GM19463 (cell line): ENCODE measurements around the gene FMN1.

ENCODE experiments used
- ATAC-seq: cut with Tn5 transposase; IDR thresholded peaks from one replicate; pipeline ENCODE4 v1.9.1; 2021; ENCODE audit warnings: mild to moderate bottlenecking, moderate library complexity; ENCODE audit not compliant: unreplicated experiment

Gene FMN1

GRCh38 chr15:33194704-33195670 is at the start of gene FMN1:
FMN1 (minus strand) TSS chr15:33194714; CDS start chr15:33154914, 39,800 bp downstream.
- peak; percentile 96 for ATAC-seq

GRCh38 chr15:33243869-33244268 is 49.4 kb upstream of the FMN1 start:
- ATAC-seq: no peak

- ATAC-seq: no peak
These were observed 48.9 kb upstream of the FMN1 start for GRCh38 chr15:33243393-33243792.

- no peak for ATAC-seq
These were observed 48.2 kb upstream of the FMN1 start for GRCh38 chr15:33242669-33243191.

GRCh38 chr15:33242165-33242564 is 47.7 kb upstream of the FMN1 start:
- no peak for ATAC-seq

GRCh38 chr15:33236841-33237509 is 42.5 kb upstream of the FMN1 start:
- no peak for ATAC-seq

GRCh38 chr15:33234020-33234461 is 39.5 kb upstream of the FMN1 start:
- ATAC-seq: no peak

GRCh38 chr15:33226559-33227181 is 32.2 kb upstream of the FMN1 start:
- ATAC-seq: peak; percentile 94

- ATAC-seq: no peak
These were observed 23.6 kb upstream of the FMN1 start for GRCh38 chr15:33218071-33218491.

- ATAC-seq: no peak
These were observed 21.7 kb upstream of the FMN1 start for GRCh38 chr15:33215941-33216872.

GRCh38 chr15:33211176-33211808 is 16.8 kb upstream of the FMN1 start:
- no peak for ATAC-seq

- no peak for ATAC-seq
These were observed 15.3 kb upstream of the FMN1 start for GRCh38 chr15:33209575-33210481.

GRCh38 chr15:33207646-33208045 is 13.1 kb upstream of the FMN1 start:
- ATAC-seq: no peak

- no peak for ATAC-seq
These were observed 11.9 kb upstream of the FMN1 start for GRCh38 chr15:33206366-33206765.

- ATAC-seq: no peak
These were observed 10.4 kb upstream of the FMN1 start for GRCh38 chr15:33204926-33205325.

GRCh38 chr15:33204087-33204486 is 9.6 kb upstream of the FMN1 start:
- ATAC-seq: no peak

- peak; percentile 80 for ATAC-seq
These were observed 7.1 kb upstream of the FMN1 start for GRCh38 chr15:33201491-33202231.

- no peak for ATAC-seq
These were observed 6.4 kb upstream of the FMN1 start for GRCh38 chr15:33200903-33201302.
